ENCODE measurements around the gene ARHGEF19. TPM values are rescaled to one million over a fixed set of nuclear protein-coding genes. Genes with fewer than 3 reads are reported as not detected.

Gene ARHGEF19
- total and polyA plus RNA-seq, 10 of the 15 experiments (the other 5 are each of a cell fraction or from before 2014, with no cell fraction given) = 0.15 to 2.9 (median 0.67) TPM; not detected in 1

DNA sequence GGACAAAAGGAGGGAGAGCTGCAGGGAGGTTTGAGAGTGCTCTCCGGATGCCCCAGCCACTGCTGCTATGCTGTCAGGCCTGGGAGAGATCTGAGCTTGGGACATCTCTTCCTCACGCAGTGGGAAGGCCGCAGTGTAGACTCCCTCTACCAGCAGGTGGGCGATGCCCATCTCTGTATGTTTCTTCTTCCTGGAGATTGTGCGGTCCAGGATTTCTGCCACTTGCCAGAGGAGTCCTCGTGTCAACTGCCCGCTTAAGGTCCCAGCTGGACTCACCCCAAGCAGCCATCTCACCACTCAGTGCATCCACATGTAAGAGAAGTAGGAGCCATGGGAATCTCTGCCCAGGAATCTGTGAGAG lies 13.7 kb upstream of the ARHGEF19 start:
- CTCF ChIA-PET = no interaction called here
- SMC1A ChIA-PET (ENCODE audit: uncharacterized antibody, unreplicated experiment) = no interaction called here
- in situ Hi-C loops (cut with MboI) = no loop called here

More for the DNA sequence above, 13.7 kb upstream of the ARHGEF19 start:
- FAIRE-seq (no peak), DNase-seq (ENCODE audit: low read depth, low spot score) (no peak), ATAC-seq (no peak)
- ChIA-PET RAD21 (ENCODE audit: unreplicated experiment) (no interaction called here), POLR2A (no interaction called here)
- Histone ChIP-seq H2AFZ (ENCODE audit: control insufficient read depth, low read depth, low read length) (no peak overlapping the region), H3K9me3 (replicated peaks; ENCODE audit: control insufficient read depth, insufficient read depth, low read length) (no peaks in the 10 kb centered on the region), H3K27me3 (replicated peaks in 1 of 2; ENCODE audit: control insufficient read depth in 2 of 2, insufficient read depth in 2 of 2, low read length in 1 of 2) (peaks cover 2 to 7% of the 10 kb centered on the region in 2 experiments), H3K36me3 (ENCODE audit: control insufficient read depth in 2 of 2, insufficient read depth in 2 of 2, low read length in 1 of 2) (no peaks in the 10 kb centered on the region), H3K27ac (ENCODE audit: control insufficient read depth, insufficient read depth) (no peak overlapping the region), H3K9ac (ENCODE audit: control insufficient read depth, insufficient read depth, low read length) (no peak overlapping the region), H3K4me3 (no peak overlapping the region), H3K4me1 (ENCODE audit: control insufficient read depth, insufficient read depth, low read length) (no peaks in the 10 kb centered on the region), H4K20me1 (ENCODE audit: control insufficient read depth, insufficient read depth) (no peaks in the 10 kb centered on the region), H3K4me2 (ENCODE audit: control insufficient read depth, insufficient read depth) (no peak overlapping the region), H3K79me2 (ENCODE audit: control insufficient read depth, insufficient read depth, low read length) (no peaks in the 10 kb centered on the region)
- BruUV-seq (replicated peaks) = no TSS peak
- TF ChIP-seq NFXL1 (IDR thresholded peaks at IDR 0.05; ENCODE audit: borderline replicate concordance) (no peak), MYC (IDR thresholded peaks at IDR 0.05; ENCODE audit: insufficient read depth, insufficient read length, insufficient replicate concordance, low read length, severe bottlenecking) (no peak), RELA (IDR thresholded peaks at IDR 0.05; ENCODE audit: borderline replicate concordance, partially characterized antibody) (no peak), EZH2 (IDR thresholded peaks at IDR 0.05; ENCODE audit: borderline replicate concordance, control insufficient read depth, low read depth, low read length) (no peak), CHD4 (IDR thresholded peaks at IDR 0.05) (no peak), BMI1 (IDR thresholded peaks at IDR 0.05; ENCODE audit: borderline replicate concordance) (no peak), NR2F1 (conservative IDR thresholded peaks at IDR 0.05) (no peak), PAX5 (IDR thresholded peaks at IDR 0.05; ENCODE audit: borderline replicate concordance, low read depth, low read length) (no peak), NKRF (conservative IDR thresholded peaks at IDR 0.05) (no peak), MEF2A (IDR thresholded peaks at IDR 0.05; ENCODE audit: insufficient read depth, low read depth, low read length) (no peak), SMAD5 (IDR thresholded peaks at IDR 0.05; ENCODE audit: low read depth) (no peak), STAT3 (IDR thresholded peaks at IDR 0.05; ENCODE audit: low read depth, low read length) (no peak), ESRRA (IDR thresholded peaks at IDR 0.05; ENCODE audit: low read length) (no peak), HDAC6 (IDR thresholded peaks at IDR 0.05; ENCODE audit: unreplicated experiment) (no peak), MXI1 (IDR thresholded peaks at IDR 0.05; ENCODE audit: low read depth, low read length) (no peak), HCFC1 (IDR thresholded peaks at IDR 0.05; ENCODE audit: low read length) (no peak), E4F1 (IDR thresholded peaks at IDR 0.05; ENCODE audit: borderline replicate concordance, partially characterized antibody) (no peak), STAT1 (conservative IDR thresholded peaks at IDR 0.05) (no peak), HDGF (IDR thresholded peaks at IDR 0.05) (no peak), SP1 (IDR thresholded peaks at IDR 0.05; ENCODE audit: low read depth, low read length) (no peak)
- intact Hi-C loops (cut with micrococcal nuclease; ENCODE audit: unreplicated experiment) = no loop called here
- 75% methylated on average over 7 of the region's 7 CpGs for WGBS (ENCODE audit: insufficient coverage, insufficient replicate concordance, low lambda C conversion rate, missing lambda C conversion rate)

Measured in GM12878 (cell line).